Stimulated activated CD4-positive, alpha-beta T cell treated with anti-CD3 and anti-CD28 coated beads, Interleukin-4, amount 100 ng/mL, for 48 hours (primary cell): ENCODE data around the gene S100A14.
"Not testable (repeated sequence)": the region's sequence is repeated elsewhere in the genome, so short reads cannot be mapped to it uniquely, and the experiment has no call there.

Experiments
- DNase-seq, 2 donors: peaks; one replicate each; pipeline ENCODE4 v3.0.0-alpha.2; 2020; ENCODE audit warnings: low read depth in 2 of 2

Gene S100A14

DNA sequence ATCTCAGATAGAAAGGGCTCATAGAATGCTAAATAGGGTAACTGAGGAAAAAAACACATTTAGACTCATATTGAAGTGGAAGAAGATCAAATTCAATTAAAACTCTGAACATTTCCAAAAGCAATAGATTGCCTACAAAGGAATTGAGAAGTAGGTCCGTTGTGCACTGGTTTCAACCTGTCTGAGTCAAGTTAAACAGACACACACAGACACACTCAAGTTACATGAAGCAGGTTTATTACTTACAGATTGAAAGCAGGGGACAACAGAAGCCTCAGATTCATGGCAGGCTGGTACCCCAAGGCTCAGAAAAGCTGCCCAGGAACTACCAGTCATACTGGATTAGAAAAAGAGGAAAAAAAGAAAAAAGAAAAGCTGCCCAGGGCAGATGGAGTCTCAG, 29.8 kb downstream of the S100A14 start:
- no peak for DNase-seq

DNA sequence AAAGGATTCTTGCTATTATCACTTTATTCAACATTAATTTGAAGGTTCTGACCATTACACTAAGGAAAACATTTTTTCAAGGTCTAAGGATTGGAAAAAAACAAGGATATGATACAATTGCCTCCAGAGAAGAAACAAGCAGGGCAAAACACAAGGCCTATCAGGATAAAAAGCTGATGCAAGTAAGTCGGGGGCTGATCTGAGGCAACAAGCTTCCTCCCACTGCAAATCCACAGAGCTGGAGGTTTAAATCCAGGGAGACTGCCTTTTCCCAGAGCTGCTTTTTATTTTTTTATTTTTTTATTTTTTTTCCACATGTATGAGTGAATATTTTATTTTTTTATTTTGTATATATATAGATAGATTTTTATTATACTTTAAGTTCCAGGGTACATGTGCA, 31.1 kb downstream of the S100A14 start:
- no peak for DNase-seq

DNA sequence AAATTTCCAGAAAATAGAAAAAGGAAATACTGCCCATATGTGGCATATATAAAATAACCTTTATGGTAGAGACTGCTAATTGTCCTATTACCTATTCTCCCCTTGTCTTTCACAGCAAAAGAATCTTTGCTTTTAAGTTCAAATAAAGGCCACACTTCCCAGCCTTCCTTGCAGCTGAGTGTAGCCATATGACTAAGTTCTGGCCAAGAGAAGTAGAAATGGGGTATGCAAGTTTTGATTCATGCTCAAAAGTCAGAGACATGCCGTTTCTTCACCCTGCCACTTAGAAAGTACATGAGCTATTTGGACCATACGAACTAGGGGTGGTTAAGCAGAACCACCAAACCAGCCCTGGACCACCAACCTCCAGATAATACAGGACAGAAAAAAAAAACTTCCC, 32.1 kb downstream of the S100A14 start:
- no peak for DNase-seq

DNA sequence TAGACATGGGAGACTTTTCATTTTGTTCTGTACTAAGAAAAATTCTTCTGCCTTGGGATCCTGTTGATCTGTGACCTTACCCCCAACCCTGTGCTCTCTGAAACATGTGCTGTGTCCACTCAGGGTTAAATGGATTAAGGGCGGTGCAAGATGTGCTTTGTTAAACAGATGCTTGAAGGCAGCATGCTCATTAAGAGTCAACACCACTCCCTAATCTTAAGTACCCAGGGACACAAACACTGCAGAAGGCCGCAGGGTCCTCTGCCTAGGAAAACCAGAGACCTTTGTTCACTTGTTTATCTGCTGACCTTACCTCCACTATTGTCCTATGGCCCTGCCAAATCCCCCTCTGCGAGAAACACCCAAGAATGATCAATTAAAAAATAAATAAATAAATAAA, 32.6 kb downstream of the S100A14 start:
- DNase-seq: not testable (repeated sequence)

DNA sequence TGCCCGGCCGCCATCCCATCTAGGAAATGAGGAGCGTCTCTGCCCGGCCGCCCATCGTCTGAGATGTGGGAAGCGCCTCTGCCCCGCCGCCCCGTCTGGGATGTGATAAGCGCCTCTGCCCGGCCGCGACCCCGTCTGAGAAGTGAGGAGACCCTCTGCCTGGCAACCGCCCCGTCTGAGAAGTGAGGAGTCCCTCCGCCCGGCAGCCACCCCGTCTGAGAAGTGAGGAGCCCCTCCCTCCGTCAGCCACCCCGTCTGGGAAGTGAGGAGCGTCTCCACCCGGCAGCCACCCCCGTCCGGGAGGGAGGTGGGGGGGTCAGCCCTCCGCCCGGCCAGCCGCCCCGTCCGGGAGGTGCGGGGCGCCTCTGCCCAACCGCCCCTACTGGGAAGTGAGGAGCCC, 33.3 kb downstream of the S100A14 start:
- DNase-seq: not testable (repeated sequence)

DNA sequence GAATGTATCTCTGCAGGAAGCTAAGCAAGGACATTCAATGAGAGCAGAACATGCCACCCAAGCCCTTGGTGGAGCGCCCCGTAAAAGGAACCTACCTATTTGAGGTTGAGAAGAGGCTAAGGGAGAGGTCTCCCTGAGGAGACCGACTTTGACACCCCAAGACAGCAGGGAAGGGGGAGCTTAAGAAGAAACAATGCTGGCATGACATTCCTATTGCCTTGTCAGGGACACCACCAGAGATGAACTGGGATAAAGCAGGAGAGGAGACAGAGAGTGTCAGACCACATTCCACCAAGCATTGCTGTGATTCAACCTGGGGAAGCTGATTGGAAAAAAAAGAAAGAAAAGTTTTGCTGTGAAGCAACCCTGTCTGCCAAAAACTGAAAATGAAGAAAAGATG, 37.2 kb downstream of the S100A14 start:
- DNase-seq: no peak

DNA sequence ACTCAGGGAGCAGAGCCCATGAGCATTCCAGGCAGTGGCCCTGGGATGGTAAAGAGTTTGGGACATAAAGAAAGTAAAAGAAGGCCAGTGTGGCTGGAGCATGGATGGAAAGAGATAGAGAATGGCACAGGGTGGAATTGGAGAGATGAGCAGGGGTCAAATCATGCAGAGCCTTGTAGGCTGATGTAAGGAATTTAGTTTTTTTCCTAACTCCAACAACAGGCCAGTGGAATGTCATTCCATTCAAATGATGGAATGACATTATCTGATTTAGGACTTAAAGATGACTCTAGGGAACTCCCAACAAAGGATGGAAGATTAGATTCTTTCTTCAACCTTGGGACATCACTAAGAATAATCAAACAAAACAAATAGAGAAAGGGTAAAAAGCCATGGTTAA, 37.6 kb downstream of the S100A14 start:
- DNase-seq: no peak

DNA sequence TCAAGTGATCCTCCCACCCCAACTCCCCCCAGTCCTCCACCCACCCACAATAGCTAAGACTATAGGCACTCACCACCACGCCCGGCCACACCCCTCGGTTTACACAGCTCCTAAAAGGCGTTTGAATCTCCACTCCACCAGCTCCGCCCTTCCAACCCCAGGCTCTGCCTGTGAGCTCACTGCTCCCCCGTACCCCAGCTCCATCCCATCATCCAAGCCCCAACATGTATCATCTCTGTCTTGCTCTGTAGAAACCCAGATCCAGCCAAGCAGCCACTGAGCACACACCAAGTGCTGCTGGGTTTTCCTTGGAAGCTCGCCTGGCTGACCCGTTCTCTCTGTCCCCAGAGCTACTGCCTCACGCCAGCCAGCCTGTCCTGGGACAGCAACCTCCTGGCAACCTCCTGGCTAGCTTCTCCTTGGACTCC, 38.5 kb downstream of the S100A14 start:
- DNase-seq: no peak

DNA sequence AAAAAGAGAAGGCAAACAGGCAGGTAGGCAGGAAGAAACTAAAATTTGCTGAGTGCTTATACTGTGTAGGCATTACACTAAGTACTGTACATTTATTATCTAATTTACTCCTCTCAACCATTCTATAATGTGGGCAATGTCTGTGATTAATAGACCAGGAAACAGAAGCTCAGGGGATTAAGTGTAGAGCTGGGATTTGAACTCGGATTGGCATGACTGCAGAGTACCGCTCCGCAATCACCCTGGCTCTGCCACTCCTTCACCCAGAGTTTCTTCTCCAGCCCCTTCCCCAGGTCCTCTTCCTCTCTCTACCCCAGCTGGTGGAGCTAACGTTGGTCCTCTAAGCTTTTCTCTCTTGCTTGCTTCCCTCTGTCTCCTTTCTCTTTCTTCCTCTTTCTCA, 39.0 kb downstream of the S100A14 start:
- no peak for DNase-seq

DNA sequence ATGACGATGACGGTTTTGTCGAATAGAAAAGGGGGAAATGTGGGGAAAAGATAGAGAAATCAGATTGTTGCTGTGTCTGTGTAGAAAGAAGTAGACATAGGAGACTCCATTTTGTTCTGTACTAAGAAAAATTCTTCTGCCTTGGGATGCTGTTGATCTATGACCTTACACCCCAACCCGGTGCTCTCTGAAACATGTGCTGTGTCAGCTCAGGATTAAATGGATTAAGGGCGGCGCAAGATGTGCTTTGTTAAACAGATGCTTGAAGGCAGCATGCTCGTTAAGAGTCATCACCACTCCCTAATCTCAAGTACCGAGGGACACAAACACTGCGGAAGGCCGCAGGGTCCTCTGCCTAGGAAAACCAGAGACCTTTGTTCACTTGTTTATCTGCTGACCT, 40.6 kb downstream of the S100A14 start:
- DNase-seq: not testable (repeated sequence)

DNA sequence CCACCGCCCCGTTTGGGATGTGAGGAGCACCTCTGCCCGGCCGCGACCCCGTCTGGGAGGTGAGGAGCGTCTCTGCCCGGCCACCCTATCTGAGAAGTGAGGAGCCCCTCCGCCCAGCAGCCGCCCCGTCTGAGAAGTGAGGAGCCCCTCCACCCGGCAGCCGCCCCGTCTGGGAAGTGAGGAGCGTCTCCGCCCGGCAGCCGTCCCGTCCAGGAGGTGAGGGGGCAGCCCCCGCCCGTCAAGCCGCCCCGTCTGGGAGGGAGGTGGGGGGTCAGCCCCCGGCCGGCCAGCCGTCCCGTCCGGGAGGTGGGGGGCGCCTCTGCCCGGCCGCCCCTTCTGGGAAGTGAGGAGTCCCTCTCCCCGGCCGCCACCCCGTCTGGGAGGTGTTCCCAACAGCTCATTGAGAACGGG, 41.0 kb downstream of the S100A14 start:
- DNase-seq: not testable (repeated sequence)

DNA sequence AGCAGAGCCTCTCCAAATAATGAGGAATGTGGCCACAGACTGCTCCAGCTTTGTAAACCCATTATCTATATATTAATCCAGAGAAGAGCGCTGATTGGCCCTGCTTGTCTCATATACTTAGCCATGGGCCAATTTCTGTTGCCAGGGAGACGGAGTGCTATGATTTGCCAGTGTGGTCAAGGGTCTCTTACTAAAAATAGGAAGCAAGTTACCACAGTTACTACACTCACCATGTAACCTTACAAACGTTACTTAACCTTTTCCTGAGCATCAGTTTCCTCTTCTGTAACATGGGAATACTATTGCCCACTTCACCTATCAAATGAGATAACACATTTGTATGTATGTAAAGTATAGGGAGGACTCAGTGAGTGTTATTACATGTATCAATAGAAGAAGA, 42.8 kb downstream of the S100A14 start:
- no peak for DNase-seq

DNA sequence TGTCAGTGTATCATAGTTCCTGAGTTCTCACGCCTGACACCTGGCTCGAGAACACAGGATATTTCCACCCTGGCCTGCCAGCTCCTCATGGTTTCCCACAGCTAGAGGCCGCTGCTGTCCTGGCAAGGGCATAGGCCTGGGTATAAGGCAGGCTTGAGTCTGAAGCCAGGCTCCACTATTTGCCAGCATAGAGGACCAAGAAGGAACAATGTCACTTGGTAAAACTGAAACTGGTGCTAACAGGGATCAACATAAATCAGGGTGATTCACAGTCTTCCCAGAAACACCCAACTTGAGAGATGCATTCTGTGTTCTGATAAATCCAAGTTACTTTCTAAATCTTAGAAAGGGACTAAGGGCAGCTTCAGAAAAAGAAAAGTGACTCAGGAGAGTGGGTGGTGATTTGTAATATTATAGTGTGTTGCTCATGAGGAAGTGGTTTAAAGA, 43.5 kb downstream of the S100A14 start:
- peak; percentile 52 to 68 for DNase-seq

DNA sequence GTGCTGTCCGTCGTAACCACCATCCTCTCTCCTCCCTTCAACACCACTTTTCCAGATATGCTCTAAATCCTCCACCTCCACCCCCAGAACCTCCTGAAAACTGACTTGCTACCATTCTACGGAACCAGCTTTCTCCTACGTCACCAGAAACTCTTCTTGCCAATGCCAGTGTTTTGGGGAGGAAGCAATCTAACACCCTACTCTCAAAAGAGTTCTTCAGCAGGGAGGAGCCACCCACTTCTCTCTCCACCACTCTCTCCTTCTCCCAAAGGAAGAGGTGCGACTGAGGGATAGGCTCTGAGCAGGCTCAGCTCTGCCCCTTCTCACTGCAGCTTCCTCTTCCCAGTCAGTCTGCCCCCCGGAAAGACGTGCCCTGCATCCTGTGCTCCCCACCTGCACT, 44.4 kb downstream of the S100A14 start:
- DNase-seq: no peak

DNA sequence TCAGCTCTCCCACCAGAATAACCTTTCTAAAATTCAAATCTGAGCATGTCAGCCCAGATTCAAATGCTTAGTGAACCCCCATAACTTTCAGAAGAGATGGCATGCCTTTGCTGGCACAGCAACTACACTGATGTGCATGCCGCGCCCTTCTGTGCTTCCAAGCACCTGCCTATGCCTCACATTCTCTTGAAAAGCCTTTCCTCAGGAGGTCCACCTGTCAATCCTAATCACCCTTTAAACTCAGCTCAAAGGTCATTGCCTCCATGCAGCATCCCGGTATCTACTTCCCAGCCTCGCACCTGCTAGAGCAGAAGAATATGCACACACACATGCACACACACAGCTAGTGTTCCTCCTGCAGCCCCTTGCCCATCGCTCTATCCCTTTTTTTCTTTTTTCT, 45.3 kb downstream of the S100A14 start:
- DNase-seq: no peak

DNA sequence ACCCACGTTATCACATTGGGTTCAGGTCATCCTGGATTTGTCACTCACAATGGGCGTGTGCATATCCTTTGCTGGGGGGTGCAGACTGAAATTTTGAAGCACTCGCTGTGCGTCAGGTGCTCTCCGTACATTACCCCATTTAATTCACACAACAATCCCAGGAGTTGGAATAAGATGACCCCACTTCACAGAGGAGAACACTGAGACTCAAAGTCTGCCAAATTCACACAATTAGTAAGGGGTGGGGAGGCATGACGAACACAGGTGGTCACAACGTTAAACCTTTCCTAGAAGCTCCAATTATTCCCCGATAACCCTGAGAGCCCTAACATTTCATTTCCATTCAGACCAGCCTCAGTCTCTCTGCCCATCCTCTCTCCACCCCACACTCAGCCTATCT, 46.7 kb downstream of the S100A14 start:
- DNase-seq: no peak

DNA sequence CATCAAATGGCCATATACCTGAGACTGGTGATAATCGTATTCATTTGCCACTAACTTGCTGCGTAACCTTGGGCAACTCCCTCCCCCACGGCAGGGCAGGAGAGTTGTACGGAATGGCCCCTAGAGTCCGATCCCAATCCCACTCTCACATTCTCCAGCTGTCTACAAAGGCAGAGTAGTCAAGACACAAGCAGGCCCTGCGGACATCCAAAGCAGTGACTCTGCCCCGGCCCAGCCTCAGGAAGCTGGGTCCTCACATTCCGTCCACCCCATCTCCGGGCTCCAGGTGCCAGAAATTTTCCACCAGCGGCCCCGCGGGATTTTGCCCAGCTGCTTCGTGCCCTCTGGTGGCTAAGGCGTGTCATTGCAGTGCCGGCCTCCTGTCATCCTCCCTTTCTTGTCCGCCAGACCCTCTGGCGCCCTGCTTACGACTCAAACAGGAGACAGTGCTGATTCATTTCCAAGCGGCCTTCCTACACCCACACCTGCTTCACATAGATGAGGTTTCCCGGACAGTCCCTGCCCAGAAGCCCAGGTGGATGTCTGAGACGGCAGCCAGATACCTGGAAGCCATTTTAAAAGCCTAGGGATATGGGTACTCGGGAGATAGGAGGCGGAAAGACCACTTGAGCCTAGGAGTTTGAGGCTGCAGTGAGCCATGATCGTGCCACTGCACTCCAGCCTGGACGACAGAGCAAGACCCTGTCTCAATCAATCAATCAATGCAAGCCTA, 47.6 kb downstream of the S100A14 start:
- peak; percentile 82 for DNase-seq

DNA sequence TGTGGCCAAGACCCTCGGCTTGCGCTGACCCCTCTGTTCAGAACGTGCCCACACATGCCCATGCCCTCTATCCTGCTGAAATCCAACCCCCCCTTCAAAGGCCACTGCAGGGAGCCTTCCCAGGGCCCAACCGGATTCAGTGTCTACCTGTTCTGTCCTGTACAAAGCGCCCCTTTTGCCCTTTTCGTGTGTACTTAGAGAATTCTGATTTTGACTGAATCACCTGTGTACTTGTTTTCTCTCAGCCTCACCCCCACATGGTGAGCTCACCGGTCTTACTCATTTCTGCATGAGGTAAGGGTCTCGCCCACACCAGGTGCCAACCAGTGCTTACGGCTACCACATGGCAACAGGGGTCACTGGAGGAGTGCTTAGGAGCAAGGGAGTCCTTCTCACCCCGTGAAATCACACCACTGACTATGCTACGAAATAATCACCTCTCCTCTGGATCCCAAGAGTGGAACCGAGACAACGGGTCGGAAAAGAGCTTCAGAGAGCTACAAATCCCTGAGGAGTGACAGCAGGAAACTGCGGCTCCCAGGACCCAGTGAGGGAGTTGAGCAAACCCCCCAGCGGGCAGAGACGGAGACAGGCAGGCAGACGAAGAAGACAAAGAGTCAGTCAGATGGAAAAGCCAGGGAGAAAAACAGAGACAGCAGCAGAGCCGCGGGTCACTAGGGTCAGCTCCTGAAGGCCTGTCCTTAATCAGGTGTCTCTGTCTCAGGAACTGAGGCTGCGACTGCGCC, 48.3 kb downstream of the S100A14 start:
- DNase-seq: peak; percentile 51 to 60

DNA sequence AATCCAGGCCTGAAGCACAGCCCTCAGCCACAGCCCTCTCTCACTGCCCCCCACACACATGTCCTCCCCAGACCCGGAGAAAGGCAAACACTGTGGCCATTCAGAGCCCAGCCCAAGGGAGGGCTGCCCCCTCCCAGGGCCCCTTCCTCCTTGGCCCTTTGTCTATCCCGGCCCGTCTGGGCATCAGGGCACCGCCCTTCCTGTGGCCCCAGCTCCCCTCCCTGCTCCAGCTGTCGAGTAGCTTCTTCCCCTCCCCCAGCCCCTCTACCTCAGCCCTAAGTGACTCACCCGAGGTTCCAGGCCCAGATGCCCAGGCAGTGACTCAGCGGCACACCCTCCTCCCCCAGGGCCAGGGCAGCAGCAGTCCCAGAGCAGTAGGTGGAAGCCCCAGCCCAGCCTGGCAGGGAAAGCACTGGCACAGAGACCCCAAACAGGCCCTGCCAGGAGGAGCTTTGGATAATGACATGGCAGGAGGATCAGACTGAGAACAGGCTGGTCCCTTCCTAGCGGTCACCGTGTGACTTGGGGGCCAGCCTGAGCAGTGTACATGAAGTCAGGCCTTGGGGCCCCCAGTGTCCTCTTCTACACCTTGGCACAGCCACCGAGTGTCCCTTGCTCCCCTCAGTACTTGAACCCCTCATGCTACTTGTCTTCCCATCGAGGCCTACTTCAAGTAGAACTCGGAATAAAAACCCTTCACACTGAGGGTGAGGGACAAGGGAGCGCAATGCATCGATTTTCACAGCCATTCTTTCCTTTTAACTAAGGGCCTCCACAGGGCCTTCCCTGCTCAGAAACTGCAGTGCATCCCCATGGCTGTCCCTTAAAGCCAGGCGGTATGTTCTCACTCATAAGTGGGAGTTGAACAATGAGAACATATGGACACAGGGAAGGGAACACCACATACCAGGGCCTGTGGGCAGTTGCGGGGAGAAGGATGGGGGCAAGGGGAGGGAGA, 49.4 kb downstream of the S100A14 start:
- peak; percentile 81 to 89 for DNase-seq

DNA sequence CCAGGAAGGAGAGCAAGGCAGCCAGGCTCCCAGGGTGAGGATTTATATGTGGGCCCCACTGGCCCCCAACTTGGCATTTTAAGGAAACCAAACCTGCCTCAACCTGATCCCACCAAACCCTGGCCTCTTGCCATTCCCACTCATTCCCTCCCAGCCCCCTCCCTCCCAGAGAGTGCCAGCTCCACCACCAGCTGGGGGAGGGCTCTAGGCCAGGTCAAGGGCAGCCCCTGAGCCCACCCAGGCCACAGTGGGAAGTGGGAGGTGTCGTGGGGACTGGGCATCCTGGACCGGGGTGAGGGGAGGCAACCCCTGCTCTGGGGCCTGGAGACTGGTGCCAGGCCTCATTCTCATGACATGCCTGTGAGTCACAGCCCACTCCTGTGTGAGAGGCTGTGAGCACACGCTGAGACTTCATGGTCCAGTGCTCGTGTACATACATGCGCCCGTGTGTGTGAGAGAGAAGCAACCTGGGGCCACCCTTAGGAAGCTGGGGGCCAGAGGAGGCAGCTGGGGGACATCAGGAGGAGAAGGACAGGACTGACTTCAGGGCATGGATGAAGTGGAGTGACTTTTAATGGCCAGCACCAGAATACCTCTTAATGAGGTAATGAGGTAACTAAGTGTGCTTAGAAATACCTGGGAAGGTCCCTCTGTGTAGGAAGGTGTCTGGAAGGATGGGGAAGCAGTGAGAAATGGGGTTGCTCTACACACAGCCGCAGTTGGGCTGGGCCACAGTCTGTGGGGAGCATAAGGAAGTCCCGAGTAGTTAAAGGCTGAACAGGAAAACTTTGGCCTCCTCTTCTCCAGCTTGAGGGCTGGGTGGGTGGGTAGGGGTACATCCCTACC, 50.4 kb downstream of the S100A14 start, which contains the start of gene S100A2:
S100A2 (minus strand) TSS at position 316 of the 846 bp plus-strand sequence. CDS start 1,967 bp downstream, outside the sequence.
- peak; percentile 49 to 60 for DNase-seq
